Activated CD4-positive, alpha-beta T cell treated with anti-CD3 and anti-CD28 coated beads, Interleukin-2, amount 10 ng/mL, durations not matched to agents 7 days and 5 days (primary cell): ENCODE data around the gene PCDHGA4. TPM values are rescaled to one million over a fixed set of nuclear protein-coding genes. Genes with fewer than 3 reads are reported as not detected.
A peak's percentile ranks its signal among the peaks of the same experiment; 100 is the strongest.
"Not testable (repeated sequence)": the region's sequence is repeated elsewhere in the genome, so short reads cannot be mapped to it uniquely, and the experiment has no call there.

Experiments used
- CTCF ChIA-PET: fragments of 350-600 bp; sonication (Branson Sonifier 250); formaldehyde crosslinking; loops from one replicate; lab custom pipeline; 2021; ENCODE audit warnings: antibody characterized with exemption; lab: Charles Lee
- POLR2A ChIA-PET: fragments of 350-600 bp; sonication (Branson Sonifier 250); formaldehyde crosslinking; loops from one replicate; lab custom pipeline; 2021; ENCODE audit warnings: antibody characterized with exemption; lab: Charles Lee
- DNase-seq: peaks from one replicate; pipeline ENCODE4 v3.0.0-alpha.2; 2020
- H3K27ac Mint-ChIP-seq: one replicate; pipeline ENCODE4 v1.8.0; 2021; ENCODE audit warnings: mild to moderate bottlenecking, moderate library complexity, mixed read lengths
- H3K27me3 Mint-ChIP-seq: one replicate; pipeline ENCODE4 v1.8.0; 2021; ENCODE audit warnings: mixed read lengths
- H3K36me3 Mint-ChIP-seq: one replicate; pipeline ENCODE4 v1.8.0; 2021; ENCODE audit warnings: low read depth, mixed read lengths
- H3K4me1 Mint-ChIP-seq: one replicate; pipeline ENCODE4 v1.8.0; 2021; ENCODE audit warnings: mixed read lengths
- H3K4me3 Mint-ChIP-seq: one replicate; pipeline ENCODE4 v1.8.0; 2021; ENCODE audit warnings: mild to moderate bottlenecking, moderate library complexity, mixed read lengths
- H3K9me3 Mint-ChIP-seq: one replicate; pipeline ENCODE4 v1.8.0; 2021; ENCODE audit warnings: mixed read lengths
- total RNA-seq, 2 experiments: library from RNA; stranded (reverse); gene quantifications; one replicate each; pipeline ENCODE4 v1.2.3, GENCODE V29; 2021

PCDHGA4 gene
- total RNA-seq, 2 experiments from 2014 or later: not detected

DNA sequence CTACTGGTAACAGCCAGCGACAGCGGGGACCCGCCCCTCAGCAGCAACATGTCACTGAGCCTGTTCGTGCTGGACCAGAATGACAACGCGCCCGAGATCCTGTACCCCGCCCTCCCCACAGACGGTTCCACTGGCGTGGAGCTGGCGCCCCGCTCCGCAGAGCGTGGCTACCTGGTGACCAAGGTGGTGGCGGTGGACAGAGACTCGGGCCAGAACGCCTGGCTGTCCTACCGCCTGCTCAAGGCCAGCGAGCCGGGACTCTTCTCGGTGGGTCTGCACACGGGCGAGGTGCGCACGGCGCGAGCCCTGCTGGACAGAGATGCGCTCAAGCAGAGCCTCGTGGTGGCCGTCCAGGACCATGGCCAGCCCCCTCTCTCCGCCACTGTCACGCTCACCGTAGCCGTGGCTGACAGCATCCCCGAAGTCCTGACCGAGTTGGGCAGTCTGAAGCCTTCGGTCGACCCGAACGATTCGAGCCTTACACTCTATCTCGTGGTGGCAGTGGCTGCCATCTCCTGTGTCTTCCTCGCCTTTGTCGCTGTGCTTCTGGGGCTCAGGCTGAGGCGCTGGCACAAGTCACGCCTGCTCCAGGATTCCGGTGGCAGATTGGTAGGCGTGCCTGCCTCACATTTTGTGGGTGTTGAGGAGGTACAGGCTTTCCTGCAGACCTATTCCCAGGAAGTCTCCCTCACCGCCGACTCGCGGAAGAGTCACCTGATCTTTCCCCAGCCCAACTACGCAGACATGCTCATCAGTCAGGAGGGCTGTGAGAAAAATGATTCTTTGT is 39.8 kb downstream of the PCDHGA4 start:
- CTCF ChIA-PET: interaction anchor here (0.8 kb wide), 2 partner anchors 30 to 161 kb away, joined by 3 read pairs; no protein-coding TSS in a partner anchor
- DNase-seq, H3K4me3 Mint-ChIP-seq, H3K27ac Mint-ChIP-seq, POLR2A ChIA-PET, H3K4me1 Mint-ChIP-seq, H3K36me3 Mint-ChIP-seq: not testable (repeated sequence)
- Mint-ChIP-seq H3K27me3 (peaks cover 47% of the 10 kb centered on the region), H3K9me3 (peaks cover 32% of the 10 kb centered on the region)

- Mint-ChIP-seq H3K9me3 (peaks cover 24% of the 10 kb centered on the region), H3K27me3 (peaks cover 48% of the 10 kb centered on the region), H3K4me3 (peak within 1 kb of the TSS; percentile 25), H3K27ac (peak within 1 kb of the TSS; percentile 33)
- ChIA-PET CTCF (interaction anchor here (1.2 to 3.0 kb wide), 9 partner anchors 10 to 556 kb away, joined by 3 to 11 read pairs (median 5); partner anchors contain the start of genes PCDHGA10, PCDHGA11, PCDHGA6 and PCDHGB6), POLR2A (interaction anchor here (0.7 kb wide), 1 partner anchor 15 kb away, joined by 3 read pairs; the partner anchor contains the start of gene PCDHGA10)
- not testable (repeated sequence) for H3K36me3 Mint-ChIP-seq, H3K4me1 Mint-ChIP-seq
- peak; percentile 34 for DNase-seq
Measured at GRCh38 chr5:141397756-141398551, 43.1 kb downstream of the PCDHGA4 start, which contains the start of gene PCDHGB5. Gene PCDHGB5 (plus strand): TSS chr5:141397947. CDS start chr5:141398128, 181 bp downstream.

DNA sequence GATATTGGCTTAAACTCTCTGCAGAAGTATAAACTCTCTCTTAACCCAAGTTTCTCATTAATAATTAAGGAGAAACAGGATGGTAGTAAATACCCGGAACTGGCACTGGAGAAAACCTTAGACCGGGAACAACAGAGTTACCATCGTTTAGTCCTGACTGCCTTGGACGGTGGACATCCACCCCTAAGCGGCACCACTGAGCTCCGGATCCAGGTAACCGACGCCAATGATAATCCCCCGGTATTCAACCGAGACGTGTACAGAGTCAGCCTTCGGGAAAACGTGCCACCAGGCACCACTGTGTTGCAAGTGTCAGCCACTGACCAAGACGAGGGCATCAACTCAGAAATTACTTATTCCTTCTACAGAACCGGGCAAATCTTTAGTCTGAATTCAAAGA is 43.8 kb downstream of the PCDHGA4 start:
- H3K27me3 Mint-ChIP-seq: peaks cover 52% of the 10 kb centered on the region
- H3K9me3 Mint-ChIP-seq: peaks cover 29% of the 10 kb centered on the region
- H3K4me3 Mint-ChIP-seq: peak overlapping the region; percentile 25
- no peaks in the 10 kb centered on the region for H3K4me1 Mint-ChIP-seq
- peak overlapping the region; percentile 33 for H3K27ac Mint-ChIP-seq
- H3K36me3 Mint-ChIP-seq: peaks cover 7% of the 10 kb centered on the region
- ChIA-PET CTCF (interaction anchor here (1.2 to 3.0 kb wide), 3 partner anchors 18 to 557 kb away, joined by 3 to 11 read pairs (median 3); no protein-coding TSS in a partner anchor), POLR2A (no interaction called here)
- DNase-seq: no peak

DNA sequence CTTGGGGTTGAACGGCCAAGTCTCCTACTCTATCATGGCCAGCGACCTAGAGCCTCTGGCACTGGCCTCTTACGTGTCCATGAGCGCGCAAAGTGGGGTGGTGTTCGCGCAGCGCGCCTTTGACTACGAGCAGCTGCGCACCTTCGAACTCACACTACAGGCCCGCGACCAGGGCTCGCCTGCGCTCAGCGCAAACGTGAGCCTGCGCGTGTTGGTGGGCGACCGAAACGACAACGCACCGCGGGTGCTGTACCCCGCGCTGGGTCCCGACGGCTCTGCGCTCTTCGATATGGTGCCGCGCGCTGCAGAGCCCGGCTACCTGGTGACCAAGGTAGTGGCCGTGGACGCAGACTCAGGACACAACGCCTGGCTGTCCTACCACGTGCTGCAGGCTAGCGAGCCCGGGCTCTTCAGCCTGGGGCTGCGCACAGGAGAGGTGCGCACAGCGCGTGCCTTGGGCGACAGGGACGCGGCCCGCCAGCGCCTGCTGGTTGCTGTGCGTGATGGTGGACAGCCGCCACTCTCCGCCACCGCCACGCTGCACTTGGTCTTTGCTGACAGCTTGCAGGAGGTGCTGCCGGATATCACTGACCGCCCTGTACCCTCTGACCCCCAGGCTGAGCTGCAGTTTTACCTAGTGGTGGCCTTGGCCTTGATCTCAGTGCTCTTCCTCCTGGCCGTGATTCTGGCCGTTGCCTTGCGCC is 44.9 kb downstream of the PCDHGA4 start:
- ChIA-PET CTCF (interaction anchor here (0.7 kb wide), 1 partner anchor 13 kb away, joined by 3 read pairs; the partner anchor contains the start of gene PCDHGA10), POLR2A (no interaction called here)
- peaks cover 27% of the 10 kb centered on the region for H3K9me3 Mint-ChIP-seq
- H3K27me3 Mint-ChIP-seq: peaks cover 50% of the 10 kb centered on the region
- H3K4me3 Mint-ChIP-seq: no peak overlapping the region
- H3K4me1 Mint-ChIP-seq: no peaks in the 10 kb centered on the region
- no peak for DNase-seq
- H3K36me3 Mint-ChIP-seq: peaks cover 7% of the 10 kb centered on the region
- no peak overlapping the region for H3K27ac Mint-ChIP-seq

DNA sequence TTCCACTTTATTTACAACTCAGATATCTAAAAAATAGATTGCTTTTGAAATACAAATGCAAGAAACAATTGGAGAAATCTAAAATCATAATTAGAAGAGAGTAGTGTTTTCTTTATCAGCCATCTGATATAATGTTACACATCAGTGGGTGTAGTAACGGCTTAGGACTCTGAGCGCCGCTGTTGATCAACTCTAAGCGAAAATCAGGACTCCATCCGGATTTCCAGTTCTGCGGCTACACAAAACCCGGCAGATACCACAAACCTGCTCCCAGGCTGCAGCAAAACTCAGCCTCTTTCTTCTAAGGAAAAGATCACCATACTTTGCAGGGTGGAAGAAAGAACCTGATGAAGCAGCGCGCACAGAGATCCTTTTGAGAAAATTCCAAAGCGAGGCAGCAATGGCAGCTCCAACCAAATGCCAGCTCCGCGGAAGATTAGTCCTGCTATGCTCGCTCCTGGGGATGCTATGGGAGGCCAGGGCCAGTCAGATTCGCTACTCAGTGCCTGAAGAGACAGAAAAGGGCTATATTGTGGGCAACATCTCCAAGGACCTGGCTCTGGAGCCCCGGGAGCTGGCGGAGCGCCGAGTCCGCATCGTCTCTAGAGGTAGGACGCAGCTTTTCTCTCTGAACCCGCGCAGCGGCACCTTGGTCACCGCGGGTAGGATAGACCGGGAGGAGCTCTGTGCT is 47.9 kb downstream of the PCDHGA4 start, which contains the start of gene PCDHGA9:
Gene PCDHGA9, plus strand, starts transcription at position 226 of the 691 bp plus-strand sequence. Its CDS starts 175 bp downstream, at position 401.
- Mint-ChIP-seq H3K4me1 (no peaks in the 10 kb centered on the region), H3K9me3 (peaks cover 26% of the 10 kb centered on the region), H3K36me3 (peaks cover 7% of the 10 kb centered on the region), H3K27ac (no peak within 1 kb of the TSS), H3K4me3 (no peak within 1 kb of the TSS), H3K27me3 (peaks cover 48% of the 10 kb centered on the region)
- DNase-seq: no peak
- ChIA-PET CTCF (interaction anchor here (0.8 to 1.6 kb wide), 4 partner anchors 11 to 121 kb away, joined by 3 to 5 read pairs (median 3); partner anchors contain the start of genes PCDHGA10 and PCDHGA11), POLR2A (no interaction called here)

DNA sequence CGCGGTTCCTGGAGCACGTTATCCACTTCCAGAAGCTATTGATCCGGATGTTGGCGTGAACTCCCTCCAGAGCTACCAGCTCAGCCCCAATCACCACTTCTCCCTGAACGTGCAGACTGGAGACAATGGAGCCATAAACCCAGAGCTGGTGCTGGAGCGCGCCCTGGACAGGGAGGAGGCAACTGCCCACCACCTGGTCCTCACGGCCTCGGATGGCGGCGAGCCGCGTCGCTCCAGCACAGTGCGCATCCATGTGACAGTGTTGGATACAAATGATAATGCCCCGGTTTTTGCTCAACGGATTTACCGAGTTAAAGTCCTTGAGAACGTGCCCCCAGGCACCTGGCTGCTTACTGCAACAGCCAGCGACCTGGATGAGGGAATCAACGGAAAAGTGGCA is 48.6 kb downstream of the PCDHGA4 start:
- peaks cover 54% of the 10 kb centered on the region for H3K27me3 Mint-ChIP-seq
- DNase-seq: no peak
- peaks cover 2% of the 10 kb centered on the region for H3K4me1 Mint-ChIP-seq
- no peak overlapping the region for H3K27ac Mint-ChIP-seq
- no peak overlapping the region for H3K4me3 Mint-ChIP-seq
- ChIA-PET POLR2A (no interaction called here), CTCF (interaction anchor here (0.8 to 1.6 kb wide), 4 partner anchors 10 to 120 kb away, joined by 3 to 5 read pairs (median 3); partner anchors contain the start of genes PCDHGA10 and PCDHGA11)
- H3K9me3 Mint-ChIP-seq: peaks cover 29% of the 10 kb centered on the region
- peaks cover 7% of the 10 kb centered on the region for H3K36me3 Mint-ChIP-seq

Other genes with a start within 250 kb of the PCDHGA4 start
- not detected for gene PCDHB4, start 233.2 kb upstream of the PCDHGA4 start, total RNA-seq
- gene PCDHB5, start 219.8 kb upstream of the PCDHGA4 start, total RNA-seq: not detected
- not detected for gene PCDHB6, start 205.0 kb upstream of the PCDHGA4 start, total RNA-seq
- gene PCDHB7, start 182.4 kb upstream of the PCDHGA4 start, total RNA-seq: not detected
- not detected for gene PCDHB8, start 177.2 kb upstream of the PCDHGA4 start, total RNA-seq
- gene PCDHB16, start 172.6 kb upstream of the PCDHGA4 start, total RNA-seq: not detected
- not detected for gene PCDHB9, start 167.9 kb upstream of the PCDHGA4 start, total RNA-seq
- gene PCDHB10, start 162.7 kb upstream of the PCDHGA4 start, total RNA-seq: not detected
- gene PCDHB11, start 155.4 kb upstream of the PCDHGA4 start, total RNA-seq: not detected
- gene PCDHB12, start 146.3 kb upstream of the PCDHGA4 start, total RNA-seq: not detected
- not detected for gene PCDHB13, start 141.1 kb upstream of the PCDHGA4 start, total RNA-seq
- not detected for gene PCDHB14, start 131.7 kb upstream of the PCDHGA4 start, total RNA-seq
- gene PCDHB15, start 109.6 kb upstream of the PCDHGA4 start, total RNA-seq: not detected
- gene SLC25A2, start 51.0 kb upstream of the PCDHGA4 start, total RNA-seq: under 1 TPM; 0.42 to 0.52 TPM
- gene TAF7, start 34.2 kb upstream of the PCDHGA4 start, total RNA-seq: 10 to 100 TPM; 62.1 to 63.3 TPM
- under 1 TPM; 0.04 to 0.05 TPM for gene PCDHGA1, start 24.5 kb upstream of the PCDHGA4 start, total RNA-seq
- not detected for gene PCDHGA2, start 16.3 kb upstream of the PCDHGA4 start, total RNA-seq
- not detected for gene PCDHGA3, start 11.2 kb upstream of the PCDHGA4 start, total RNA-seq
- gene PCDHGB1, start 4.9 kb upstream of the PCDHGA4 start, total RNA-seq: not detected
- under 1 TPM; 0.08 to 0.10 TPM for gene PCDHGB2, start 5.0 kb downstream of the PCDHGA4 start, total RNA-seq
- gene PCDHGA5, start 9.1 kb downstream of the PCDHGA4 start, total RNA-seq: under 1 TPM in 1 of 2 experiments, not detected in 1; 0.05 TPM
- under 1 TPM in 1 of 2 experiments, not detected in 1; 0.12 TPM for gene PCDHGB3, start 15.2 kb downstream of the PCDHGA4 start, total RNA-seq
- gene PCDHGA6, start 18.9 kb downstream of the PCDHGA4 start, total RNA-seq: not detected
- gene PCDHGA7, start 27.7 kb downstream of the PCDHGA4 start, total RNA-seq: not detected
- gene PCDHGB4, start 32.7 kb downstream of the PCDHGA4 start, total RNA-seq: not detected
- not detected for gene PCDHGA8, start 37.6 kb downstream of the PCDHGA4 start, total RNA-seq
- not detected for gene PCDHGB5, start 42.9 kb downstream of the PCDHGA4 start, total RNA-seq
- not detected for gene PCDHGA9, start 47.8 kb downstream of the PCDHGA4 start, total RNA-seq
- under 1 TPM in 1 of 2 experiments, not detected in 1; 0.04 TPM for gene PCDHGB6, start 53.0 kb downstream of the PCDHGA4 start, total RNA-seq
- not detected for gene PCDHGA10, start 58.0 kb downstream of the PCDHGA4 start, total RNA-seq
- under 1 TPM in 1 of 2 experiments, not detected in 1; 0.07 TPM for gene PCDHGB7, start 62.7 kb downstream of the PCDHGA4 start, total RNA-seq
- gene PCDHGA11, start 66.0 kb downstream of the PCDHGA4 start, total RNA-seq: not detected
- not detected for gene PCDHGA12, start 75.5 kb downstream of the PCDHGA4 start, total RNA-seq
- gene PCDHGC3, start 120.9 kb downstream of the PCDHGA4 start, total RNA-seq: not detected
- not detected for gene PCDHGC4, start 130.0 kb downstream of the PCDHGA4 start, total RNA-seq
- not detected for gene PCDHGC5, start 134.1 kb downstream of the PCDHGA4 start, total RNA-seq